Gastroesophageal sphincter (tissue), 4 donors: ENCODE results near the gene MYO9B. TPM values are rescaled to one million over a fixed set of nuclear protein-coding genes. Genes with fewer than 3 reads are reported as not detected.

Experiments
- ATAC-seq: fragments of 150-250 bp; one replicate; pipeline ENCODE4 v1.9.1; 2016; ENCODE audit warnings: mild to moderate bottlenecking, moderate library complexity
- H3K27ac ChIP-seq, 4 donors: fragments of 200-600 bp; sonication (generic) in 3 of 4; 1 replicate in 3 of 4; 2 replicates in 1 of 4; pipeline ENCODE4 v1.5.1; 2016 to 2019
- H3K27me3 ChIP-seq: fragments of 200-600 bp; sonication (generic); one replicate; pipeline ENCODE4 v1.5.1; 2019
- H3K36me3 ChIP-seq, 2 donors: fragments of 200-600 bp; sonication (generic); one replicate each; pipeline ENCODE4 v1.5.1; 2019; ENCODE audit warnings: control low read depth in 1 of 2
- H3K4me1 ChIP-seq, 3 donors: fragments of 200-600 bp; sonication (generic); 1 replicate in 2 of 3; 2 replicates in 1 of 3; pipeline ENCODE4 v1.5.1; 2016 to 2019; ENCODE audit warnings: control low read depth in 2 of 3
- H3K4me3 ChIP-seq, 2 donors: fragments of 200-600 bp; sonication (generic); one replicate each; pipeline ENCODE4 v1.5.1; 2019; ENCODE audit warnings: mild to moderate bottlenecking in 1 of 2, moderate library complexity in 1 of 2
- H3K9me3 ChIP-seq, 3 donors: fragments of 200-600 bp; sonication (generic); one replicate each; pipeline ENCODE4 v1.5.1; 2017 to 2019; ENCODE audit warnings: control low read depth in 2 of 3
- CTCF ChIP-seq, 4 experiments: fragments of 200-600 bp in 2 of 4; fragments of 450-650 bp in 2 of 4; sonication (generic) in 1 of 4; IDR thresholded peaks; one replicate each; pipeline ENCODE4 v1.5.1; 2017 to 2019; ENCODE audit warnings: antibody characterized with exemption in 4 of 4, mild to moderate bottlenecking in 2 of 4, moderate library complexity in 2 of 4
- EP300 ChIP-seq: sonication (generic); formaldehyde crosslinking; IDR thresholded peaks from one replicate; pipeline ENCODE4 v1.6.1; 2017; ENCODE audit warnings: antibody characterized with exemption, mild to moderate bottlenecking
- POLR2A ChIP-seq, 2 donors: fragments of 450-650 bp; IDR thresholded peaks; one replicate each; pipeline ENCODE4 v1.6.1; 2017; ENCODE audit warnings: antibody characterized with exemption in 2 of 2, mild to moderate bottlenecking in 2 of 2, moderate library complexity in 1 of 2
- POLR2AphosphoS5 ChIP-seq: sonication (generic); formaldehyde crosslinking; IDR thresholded peaks from one replicate; pipeline ENCODE4 v1.6.1; 2017; ENCODE audit warnings: antibody characterized with exemption
- WGBS, 2 donors: methylation state at CpG; one replicate each; pipeline ENCODE4 v1.1.5; 2018; ENCODE audit warnings: low coverage in 1 of 2; 5-methylcytosine and 5-hydroxymethylcytosine counted together
- total RNA-seq, 4 donors: library from RNA; depleted of rRNA; stranded (reverse); fragments of >200 nt; gene quantifications; one replicate each; pipeline ENCODE4 v1.1.0, GENCODE V29; 2016

Gene MYO9B
- total RNA-seq, 4 donors from 2014 or later, result 38.1 to 77.7 (median 66.2) TPM

- H3K27ac ChIP-seq, result peak within 1 kb of the TSS; percentile 74 to 94 (median 86)
- peak within 1 kb of the TSS; percentile 92 to 93 for H3K4me3 ChIP-seq
- no CpG with 5 or more reads among the region's 72 CpGs for WGBS, 2 donors
- H3K27me3 ChIP-seq, result no peaks in the 10 kb centered on the region
- H3K36me3 ChIP-seq, result peaks cover 0 to 3% of the 10 kb centered on the region in 2 donors
- no peak for ATAC-seq
- H3K4me1 ChIP-seq, result peaks cover 0 to 62% (median 31%) of the 10 kb centered on the region in 3 donors
- TF ChIP-seq CTCF (IDR thresholded peaks at IDR 0.05), result no peak
- TF ChIP-seq POLR2AphosphoS5, result peak; percentile 53
- TF ChIP-seq POLR2A (IDR thresholded peaks at IDR 0.05), result peak; percentile 23 to 54
- H3K9me3 ChIP-seq, result no peaks in the 10 kb centered on the region
Observed at GRCh38 chr19:17245535-17245984, 170.0 kb downstream of the MYO9B start, which contains the start of gene NR2F6. NR2F6 (minus strand) TSS chr19:17245919; CDS start chr19:17245220, 699 bp downstream.

- H3K4me3 ChIP-seq, result peak overlapping the region; percentile 52 to 92
- H3K36me3 ChIP-seq, result no peaks in the 10 kb centered on the region
- peak overlapping the region; percentile 47 to 94 (median 86) for H3K27ac ChIP-seq
- TF ChIP-seq EP300 (no peak), CTCF (IDR thresholded peaks at IDR 0.05) (no peak), POLR2A (IDR thresholded peaks at IDR 0.05) (no peak), POLR2AphosphoS5 (no peak)
- peak; percentile 3 for ATAC-seq
- no peaks in the 10 kb centered on the region for H3K27me3 ChIP-seq
- H3K4me1 ChIP-seq, result peaks cover 0 to 53% (median 23%) of the 10 kb centered on the region in 3 donors
- WGBS, 2 donors, result 4 to 30% methylated on average over 6 to 15 of the region's 21 CpGs
- no peaks in the 10 kb centered on the region for H3K9me3 ChIP-seq
Observed at GRCh38 chr19:17246681-17247425, 171.3 kb downstream of the MYO9B start.

- H3K4me1 ChIP-seq, result peaks cover 0 to 40% (median 10%) of the 10 kb centered on the region in 3 donors
- no peak overlapping the region for H3K27ac ChIP-seq
- H3K4me3 ChIP-seq, result no peak overlapping the region
- no peak for ATAC-seq
- H3K9me3 ChIP-seq, result no peaks in the 10 kb centered on the region
- H3K27me3 ChIP-seq, result no peaks in the 10 kb centered on the region
- H3K36me3 ChIP-seq, result no peaks in the 10 kb centered on the region
- WGBS, 2 donors, result no CpG with 5 or more reads among the region's 21 CpGs
- TF ChIP-seq EP300, result no peak
- no peak for TF ChIP-seq POLR2A (IDR thresholded peaks at IDR 0.05)
- TF ChIP-seq CTCF (IDR thresholded peaks at IDR 0.05), result no peak
- TF ChIP-seq POLR2AphosphoS5, result no peak
Observed at GRCh38 chr19:17248011-17248776, 172.6 kb downstream of the MYO9B start.

- H3K4me3 ChIP-seq, result no peak overlapping the region
- no peaks in the 10 kb centered on the region for H3K27me3 ChIP-seq
- H3K36me3 ChIP-seq, result no peaks in the 10 kb centered on the region
- no peak overlapping the region for H3K27ac ChIP-seq
- no peaks in the 10 kb centered on the region for H3K9me3 ChIP-seq
- TF ChIP-seq EP300, result no peak
- no peak for TF ChIP-seq CTCF (IDR thresholded peaks at IDR 0.05)
- TF ChIP-seq POLR2A (IDR thresholded peaks at IDR 0.05), result no peak
- no peak for TF ChIP-seq POLR2AphosphoS5
- ATAC-seq, result no peak
- WGBS, 2 donors, result 100% methylated on average over 3 of the region's 15 CpGs; no CpG with 5 or more reads in 1 of the 2 donors
- peaks cover 0 to 25% (median 6%) of the 10 kb centered on the region in 3 donors for H3K4me1 ChIP-seq
Observed at GRCh38 chr19:17249887-17250548, 174.4 kb downstream of the MYO9B start.
